Measurements from ENCODE around the gene MAP1S. TPM values are rescaled to one million over a fixed set of nuclear protein-coding genes. Genes with fewer than 3 reads are reported as not detected.

Gene MAP1S
- total RNA-seq, 4 donors from 2014 or later, result 20.0 to 61.5 (median 35.1) TPM

GRCh38 chr19:17706750-17707181 lies 12.5 kb upstream of the MAP1S start:
- intact Hi-C loops (cut with DNase I; ENCODE audit: low total_unique reads), result loop anchor here (10.0 kb wide), 1 partner anchor 148 kb away; the partner anchor contains the start of gene RPL18A
- H3K27me3 ChIP-seq, result peaks cover 0 to 11% (median 7%) of the 10 kb centered on the region in 3 donors
- H3K4me3 ChIP-seq, result no peak overlapping the region
- no peaks in the 10 kb centered on the region for H3K9me3 ChIP-seq
- in situ Hi-C loops (cut with MboI; ENCODE audit: low sequenced_read_pairs in 4 of 4), result no loop called here
- ATAC-seq, result no peak
- H3K36me3 ChIP-seq, result no peaks in the 10 kb centered on the region
- TF ChIP-seq POLR2A (IDR thresholded peaks at IDR 0.05) (no peak), CTCF (IDR thresholded peaks at IDR 0.05 in 4 of 5, conservative IDR thresholded peaks at IDR 0.05 in 1 of 5) (no peak)
- no peak overlapping the region for H3K27ac ChIP-seq
- no peak for DNase-seq
- no peaks in the 10 kb centered on the region for H3K4me1 ChIP-seq

- ATAC-seq, result no peak
- in situ Hi-C loops (cut with MboI; ENCODE audit: low sequenced_read_pairs in 4 of 4), result loop anchor here in 1 of 4 donors (10.0 kb wide), 1 partner anchor 53 kb away; no protein-coding TSS in a partner anchor
These were observed 7.4 kb upstream of the MAP1S start for GRCh38 chr19:17711851-17712250.

GRCh38 chr19:17716309-17716929 lies 2.9 kb upstream of the MAP1S start:
- TF ChIP-seq CTCF (IDR thresholded peaks at IDR 0.05 in 4 of 5, conservative IDR thresholded peaks at IDR 0.05 in 1 of 5) (no peak), POLR2A (IDR thresholded peaks at IDR 0.05) (no peak)
- Histone ChIP-seq H3K4me1 (peaks cover 20 to 26% of the 10 kb centered on the region in 2 donors), H3K9me3 (no peaks in the 10 kb centered on the region), H3K27ac (no peak overlapping the region), H3K27me3 (no peaks in the 10 kb centered on the region), H3K36me3 (no peaks in the 10 kb centered on the region), H3K4me3 (no peak overlapping the region)
- no peak for ATAC-seq
- intact Hi-C loops (cut with DNase I; ENCODE audit: low total_unique reads), result no loop called here
- no peak for DNase-seq
- in situ Hi-C loops (cut with MboI; ENCODE audit: low sequenced_read_pairs in 4 of 4), result loop anchor here in 1 of 4 donors (10.0 kb wide), 1 partner anchor 48 kb away; no protein-coding TSS in a partner anchor

More at GRCh38 chr19:17711851-17712250, 7.4 kb upstream of the MAP1S start:
- DNase-seq, result no peak
- Histone ChIP-seq H3K9me3 (no peaks in the 10 kb centered on the region), H3K4me3 (no peak overlapping the region), H3K27ac (no peak overlapping the region), H3K4me1 (peaks cover 0 to under 1% of the 10 kb centered on the region in 2 donors), H3K27me3 (peaks cover 0 to under 1% (median 0%) of the 10 kb centered on the region in 3 donors), H3K36me3 (no peaks in the 10 kb centered on the region)
- TF ChIP-seq POLR2A (IDR thresholded peaks at IDR 0.05) (no peak), CTCF (IDR thresholded peaks at IDR 0.05 in 4 of 5, conservative IDR thresholded peaks at IDR 0.05 in 1 of 5) (no peak)
- intact Hi-C loops (cut with DNase I; ENCODE audit: low total_unique reads), result no loop called here

GRCh38 chr19:17718550-17718946 lies 732 bp upstream of the MAP1S start:
- Histone ChIP-seq H3K27ac (no peak overlapping the region), H3K36me3 (no peaks in the 10 kb centered on the region), H3K4me3 (no peak overlapping the region), H3K4me1 (peaks cover 27 to 29% of the 10 kb centered on the region in 2 donors), H3K9me3 (no peaks in the 10 kb centered on the region), H3K27me3 (no peaks in the 10 kb centered on the region)
- ATAC-seq (no peak), DNase-seq (no peak)
- intact Hi-C loops (cut with DNase I; ENCODE audit: low total_unique reads) (no loop called here), in situ Hi-C loops (cut with MboI; ENCODE audit: low sequenced_read_pairs in 4 of 4) (loop anchor here in 1 of 4 donors (10.0 kb wide), 1 partner anchor 46 kb away; no protein-coding TSS in a partner anchor)
- TF ChIP-seq POLR2A (IDR thresholded peaks at IDR 0.05), result no peak
- TF ChIP-seq CTCF (IDR thresholded peaks at IDR 0.05 in 4 of 5, conservative IDR thresholded peaks at IDR 0.05 in 1 of 5), result no peak

Data from gastrocnemius medialis (tissue), 4 donors.